Stimulated activated CD8-positive, alpha-beta memory T cell treated with anti-CD3 and anti-CD28 coated beads, Interleukin-4, amount 100 ng/mL, for 24 hours (primary cell): Measurements from ENCODE around the gene TRIM2.
"Not testable (repeated sequence)": the region's sequence is repeated elsewhere in the genome, so short reads cannot be mapped to it uniquely, and the experiment has no call there.

Experiments used
- DNase-seq: peaks from one replicate; pipeline ENCODE4 v3.0.0-alpha.2; 2020; ENCODE audit warnings: low read depth

Gene TRIM2

DNA sequence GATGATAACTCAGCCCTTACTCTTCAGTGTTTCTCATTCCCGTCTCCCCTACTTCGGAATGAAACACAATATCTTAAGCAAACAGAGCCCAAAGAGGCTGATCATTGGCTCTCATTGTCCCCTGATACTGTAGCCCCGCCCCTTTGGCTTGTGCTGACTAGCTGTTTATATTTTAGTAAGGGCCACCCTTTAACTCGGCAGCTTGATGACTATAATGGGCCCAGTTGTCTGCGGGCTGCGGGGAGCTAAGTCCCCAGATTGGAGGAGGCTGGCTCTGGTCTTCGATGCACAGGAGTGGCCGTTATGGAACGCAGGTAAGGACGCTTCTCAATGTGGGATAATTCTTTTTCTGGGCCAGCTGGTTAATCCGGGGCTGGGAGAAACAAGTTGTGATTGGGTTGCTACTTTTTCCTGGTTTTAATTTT, at the start of gene TRIM2:
Gene TRIM2, plus strand, starts transcription at position 197 of the 425 bp plus-strand sequence. Its CDS starts 88 bp downstream, at position 285.
- DNase-seq = no peak

GRCh38 chr4:153155686-153156085, 48.6 kb upstream of the TRIM2 start:
- DNase-seq = no peak

GRCh38 chr4:153156263-153156662, 48.0 kb upstream of the TRIM2 start:
- DNase-seq = no peak

DNA sequence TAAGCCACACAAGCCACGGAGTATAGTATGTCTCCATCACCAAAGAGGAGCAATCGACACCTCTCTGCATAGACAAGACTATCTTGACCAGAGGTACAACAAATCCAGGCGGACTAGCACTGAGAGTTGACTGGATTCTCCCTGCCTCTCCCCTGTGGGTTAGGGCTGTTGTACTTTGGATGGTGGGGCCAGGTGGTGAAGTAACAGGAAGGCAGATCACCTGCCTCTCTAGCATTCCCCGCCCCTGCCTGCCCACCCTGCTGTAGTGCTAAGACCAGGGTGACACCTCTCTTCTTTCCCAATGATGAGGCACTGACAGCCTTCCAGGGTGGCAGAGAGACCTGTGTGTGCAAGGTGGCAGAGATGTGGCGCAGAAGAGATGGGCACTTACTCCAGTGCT, 47.5 kb upstream of the TRIM2 start:
- DNase-seq = no peak

DNA sequence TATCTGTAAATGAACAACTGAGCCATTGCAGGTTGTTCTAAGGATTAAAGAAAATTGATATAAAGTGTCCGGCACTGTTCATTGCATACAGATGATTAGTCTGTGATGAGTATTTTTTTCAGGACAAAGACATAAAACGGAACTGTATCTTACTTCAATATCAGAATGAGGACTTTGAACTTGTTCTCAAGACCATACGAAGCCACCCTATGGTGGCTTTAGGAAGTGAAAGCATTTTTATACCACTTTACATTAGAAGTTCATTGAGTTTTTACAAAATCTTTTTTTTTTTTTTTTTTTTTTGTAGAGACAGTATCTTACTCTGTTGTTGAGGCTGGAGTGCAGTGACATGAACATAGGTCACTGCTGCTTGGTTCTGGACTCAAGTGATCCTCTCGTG, 45.2 kb upstream of the TRIM2 start:
- DNase-seq = no peak

DNA sequence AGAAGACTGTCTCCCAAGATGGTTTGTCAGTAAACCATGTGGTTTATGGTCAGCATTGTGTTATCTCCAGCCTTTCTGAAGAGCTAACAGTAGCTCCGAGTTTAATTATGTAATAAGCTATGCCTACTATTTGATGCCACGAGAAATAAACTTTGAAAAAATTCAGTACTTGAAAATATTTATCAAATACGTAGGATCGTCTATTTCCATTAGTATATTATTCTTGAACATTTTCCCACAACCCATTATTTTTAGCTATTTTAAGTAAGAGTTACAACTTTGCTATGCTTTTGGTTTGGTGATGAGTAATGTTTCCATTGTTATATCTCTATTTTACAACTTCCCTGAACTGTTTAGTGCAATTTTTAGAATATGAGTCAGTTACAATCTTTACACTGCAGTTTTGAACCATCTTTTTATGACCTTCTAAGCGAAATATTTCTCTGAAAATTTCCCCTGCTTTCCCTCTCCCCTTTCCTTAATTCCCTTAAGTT, 44.5 kb upstream of the TRIM2 start:
- no peak for DNase-seq

DNA sequence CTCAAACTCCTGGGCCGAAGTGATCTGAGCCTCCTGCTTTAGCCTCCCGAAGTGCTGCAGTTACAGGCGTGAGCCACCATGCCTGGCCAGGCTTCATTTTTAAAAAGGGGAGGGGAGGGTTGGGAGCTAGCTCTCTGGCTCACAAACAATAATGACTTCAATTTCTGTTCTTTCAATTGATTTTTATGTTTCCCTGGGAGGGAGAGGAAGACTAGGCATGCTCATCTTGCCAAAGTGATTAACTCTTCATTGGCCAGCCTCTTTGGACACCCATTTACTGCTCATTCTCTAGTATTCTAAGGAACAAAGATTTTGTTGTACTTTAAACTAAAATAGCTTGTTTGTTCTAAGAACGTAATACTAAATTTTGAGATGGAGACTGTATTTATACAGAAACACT, 43.4 kb upstream of the TRIM2 start:
- no peak for DNase-seq

DNA sequence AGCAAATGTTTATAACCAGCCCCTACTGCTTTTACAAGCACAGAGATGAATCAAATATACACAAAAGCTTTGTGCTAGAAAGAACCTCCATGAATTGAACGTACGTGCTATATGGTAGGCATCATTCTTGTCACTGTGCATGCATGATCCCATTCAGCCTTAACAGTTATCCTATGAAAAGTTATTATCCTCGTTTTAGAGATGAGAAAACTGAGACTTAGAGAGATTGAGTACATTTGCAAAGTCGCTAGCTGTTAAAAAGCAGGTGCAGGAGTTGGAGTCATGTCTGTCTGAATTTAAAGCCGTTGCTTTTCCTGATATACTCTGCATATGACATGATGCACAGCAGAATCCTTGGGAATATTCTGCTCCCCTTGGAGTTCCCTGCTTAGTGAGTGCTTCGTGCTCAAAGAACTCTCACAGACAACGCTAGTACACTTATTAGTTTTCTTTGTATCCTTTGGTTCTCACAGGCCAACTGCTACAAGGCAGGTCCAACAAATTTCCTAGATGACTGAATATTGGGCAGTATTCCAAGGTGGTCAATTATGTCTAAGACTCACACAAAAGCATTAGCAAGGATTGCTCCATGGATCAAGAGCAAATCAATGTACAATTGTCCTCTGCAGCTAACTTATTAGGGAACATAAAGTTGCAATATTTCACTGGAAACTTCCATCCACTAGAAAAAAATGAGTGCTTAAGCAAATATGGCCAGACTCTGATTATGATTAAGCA, 42.8 kb upstream of the TRIM2 start:
- no peak for DNase-seq

DNA sequence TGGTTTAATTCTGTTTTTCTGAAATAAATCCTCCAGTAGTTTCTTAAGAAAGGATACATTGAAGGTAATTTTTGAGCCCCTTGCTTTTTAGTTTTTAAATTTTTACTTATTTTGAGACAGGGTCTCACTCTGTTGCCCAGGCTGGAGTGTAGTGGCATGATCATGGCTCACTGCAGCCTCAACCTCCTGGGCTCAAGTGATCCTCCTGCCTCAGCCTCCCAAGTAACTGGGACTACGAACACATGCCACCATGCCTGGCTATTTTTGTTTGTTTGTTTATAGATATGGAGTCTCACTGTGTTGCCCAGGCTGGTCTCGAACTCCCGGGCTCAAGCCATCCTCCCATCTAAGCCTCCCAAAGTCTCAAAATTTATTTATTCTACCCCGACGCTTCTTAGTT, 39.0 kb upstream of the TRIM2 start:
- DNase-seq = not testable (repeated sequence)

DNA sequence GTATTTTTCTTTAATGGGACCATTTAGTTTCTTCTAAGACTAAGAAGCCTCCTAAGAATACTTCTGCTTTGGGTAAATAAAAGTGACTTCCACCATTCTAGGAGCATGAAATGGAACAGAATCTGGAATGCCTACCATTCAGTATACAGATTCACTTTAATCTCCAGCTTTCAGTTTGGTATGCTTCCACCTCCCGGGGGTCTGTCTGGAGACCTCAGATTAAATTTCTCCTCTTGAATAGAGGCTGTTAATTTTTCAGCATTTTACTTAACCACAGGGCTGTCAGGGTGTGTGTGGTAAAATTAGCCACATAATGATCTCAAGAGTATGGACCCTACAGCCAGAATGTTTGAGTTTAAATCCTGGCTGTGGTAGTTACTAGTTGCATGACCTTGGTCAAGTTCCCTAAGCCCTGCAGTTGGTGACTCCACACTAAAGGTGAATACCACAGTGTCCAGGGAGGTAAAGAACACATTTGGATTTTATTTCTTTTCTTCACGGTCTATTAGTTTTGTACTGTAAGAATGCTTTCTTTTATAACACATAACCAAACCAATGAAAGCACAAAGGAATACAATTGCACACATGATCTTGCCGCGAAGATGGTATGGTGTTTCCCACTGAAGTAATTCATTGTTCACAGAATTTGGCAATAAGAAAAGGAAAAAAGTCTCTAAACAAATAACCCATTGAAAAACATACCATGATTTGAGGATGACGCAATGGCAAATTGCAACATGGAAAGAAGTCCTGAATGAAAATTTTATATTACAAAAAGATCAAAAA, 37.3 kb upstream of the TRIM2 start:
- no peak for DNase-seq

- DNase-seq = no peak
Observed at GRCh38 chr4:153169776-153170175, 34.5 kb upstream of the TRIM2 start.

GRCh38 chr4:153170407-153170806, 33.8 kb upstream of the TRIM2 start:
- no peak for DNase-seq

DNA sequence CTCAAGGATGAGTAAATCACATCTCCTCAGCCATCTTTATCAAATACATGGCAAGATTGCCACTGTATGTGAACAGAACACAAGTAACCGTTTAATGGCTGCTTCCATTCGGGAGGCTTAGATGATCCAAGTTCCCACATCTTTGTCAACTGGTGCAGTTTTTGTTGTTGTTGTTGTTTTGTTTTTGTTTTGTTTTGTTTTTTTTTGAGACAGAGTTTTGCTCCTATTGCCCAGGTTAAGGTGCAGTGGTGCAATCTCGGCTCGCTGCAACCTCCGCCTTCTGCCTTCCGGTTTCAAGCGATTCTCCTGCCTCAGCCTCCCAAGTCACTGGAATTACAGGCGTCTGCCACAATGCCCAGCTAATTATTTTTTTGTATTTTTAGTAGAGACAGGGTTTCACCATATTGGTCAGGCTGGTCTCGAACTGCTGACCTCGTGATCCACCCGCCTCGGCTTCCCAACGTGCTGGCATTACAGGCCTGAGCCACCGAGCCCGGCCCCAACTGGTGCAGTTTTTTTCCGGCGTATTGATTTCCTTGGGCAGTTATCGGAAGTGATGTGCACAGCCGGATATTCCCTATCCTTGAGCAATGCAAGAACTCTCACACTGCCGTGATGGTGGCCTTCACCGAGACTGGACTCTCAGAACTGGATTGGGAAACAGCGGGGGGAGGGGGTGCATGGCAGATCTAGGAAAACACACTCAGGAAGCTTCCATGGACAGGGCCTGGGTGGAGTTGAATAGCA, 29.2 kb upstream of the TRIM2 start:
- no peak for DNase-seq

GRCh38 chr4:153176938-153177337, 27.3 kb upstream of the TRIM2 start:
- no peak for DNase-seq

DNA sequence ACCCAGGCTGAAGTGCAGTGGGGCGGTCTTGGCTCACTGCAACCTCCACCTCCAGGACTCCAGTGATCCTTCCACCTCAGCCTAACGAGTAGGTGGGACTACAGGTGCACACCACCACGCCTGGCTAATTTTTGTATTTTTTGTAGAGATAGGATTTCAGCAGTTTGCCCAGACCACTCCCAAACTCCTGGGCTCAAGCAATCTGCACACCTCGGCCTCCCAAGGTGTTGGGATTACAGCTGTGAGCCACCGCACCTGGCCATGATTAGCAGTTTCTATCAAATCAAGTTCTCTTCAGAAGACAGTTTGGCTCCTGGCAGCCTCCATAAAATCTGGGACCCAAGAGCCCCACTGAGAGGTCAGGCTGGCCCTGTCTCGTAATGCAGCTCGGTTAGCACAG, 26.4 kb upstream of the TRIM2 start:
- DNase-seq = no peak

DNA sequence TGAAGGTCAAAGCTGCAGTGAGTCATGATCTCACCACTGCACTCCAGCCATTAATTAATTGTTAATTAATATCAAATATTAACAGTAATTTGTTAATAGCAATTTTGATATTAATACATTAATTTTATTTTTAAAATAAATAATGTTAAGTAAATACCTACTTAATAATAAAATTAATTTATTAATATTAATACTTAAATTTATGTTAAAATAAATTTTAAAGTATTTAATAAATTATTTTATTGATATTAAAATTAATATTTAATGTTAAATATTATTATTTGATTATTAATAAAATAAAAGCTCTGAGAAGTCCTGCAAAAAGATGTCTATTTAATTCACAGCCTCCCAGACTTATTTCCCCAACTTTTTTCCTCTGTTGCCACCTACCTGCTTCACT, 25.1 kb upstream of the TRIM2 start:
- no peak for DNase-seq

GRCh38 chr4:153181293-153181692, 22.9 kb upstream of the TRIM2 start:
- no peak for DNase-seq

DNA sequence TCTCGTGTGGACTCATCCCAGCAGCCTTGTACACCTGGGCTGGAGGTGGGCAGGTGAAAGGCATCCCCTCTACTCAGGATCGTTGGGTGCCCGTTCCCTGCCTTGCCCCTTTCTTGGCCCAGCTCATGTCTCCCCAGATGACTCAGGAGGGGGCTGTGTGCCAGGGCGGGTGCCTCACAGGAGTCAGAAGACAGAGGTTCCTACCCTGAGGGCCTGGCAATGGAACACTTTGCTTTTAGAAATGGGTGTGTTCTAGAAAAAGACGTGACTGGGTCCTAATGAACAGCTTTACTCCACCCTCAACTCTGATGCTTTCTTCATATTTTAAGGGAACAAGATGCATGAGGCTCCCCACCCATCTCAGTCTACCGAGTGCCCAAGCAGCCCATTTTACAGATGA, 22.5 kb upstream of the TRIM2 start:
- no peak for DNase-seq

DNA sequence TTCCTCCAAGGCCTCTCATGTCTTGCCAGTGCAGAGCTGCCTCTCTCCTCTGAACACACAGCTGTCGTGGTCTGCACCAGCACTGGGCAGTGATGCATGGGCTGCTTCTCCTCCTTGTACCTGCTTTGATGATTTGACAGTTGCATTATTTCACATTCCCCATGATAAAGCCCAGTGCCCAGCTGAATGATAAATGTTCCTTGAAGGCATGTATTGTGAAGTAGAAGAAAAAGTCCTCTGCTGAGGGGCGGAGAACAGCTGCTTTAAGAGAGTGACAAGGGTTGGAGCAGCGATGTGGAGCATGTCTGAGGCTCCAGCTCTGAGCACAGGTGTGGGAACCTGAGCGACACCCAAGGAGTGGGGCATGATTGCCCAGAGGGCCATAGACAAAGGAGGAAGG, 21.1 kb upstream of the TRIM2 start:
- DNase-seq = no peak

- DNase-seq = no peak
Observed at GRCh38 chr4:153185331-153185852, 18.9 kb upstream of the TRIM2 start.

GRCh38 chr4:153186046-153186728, 18.1 kb upstream of the TRIM2 start:
- no peak for DNase-seq
